ENCODE data around the gene PRKG1.
"Not testable (repeated sequence)": the region's sequence is repeated elsewhere in the genome, so short reads cannot be mapped to it uniquely, and the experiment has no call there.

The PRKG1 gene

DNA sequence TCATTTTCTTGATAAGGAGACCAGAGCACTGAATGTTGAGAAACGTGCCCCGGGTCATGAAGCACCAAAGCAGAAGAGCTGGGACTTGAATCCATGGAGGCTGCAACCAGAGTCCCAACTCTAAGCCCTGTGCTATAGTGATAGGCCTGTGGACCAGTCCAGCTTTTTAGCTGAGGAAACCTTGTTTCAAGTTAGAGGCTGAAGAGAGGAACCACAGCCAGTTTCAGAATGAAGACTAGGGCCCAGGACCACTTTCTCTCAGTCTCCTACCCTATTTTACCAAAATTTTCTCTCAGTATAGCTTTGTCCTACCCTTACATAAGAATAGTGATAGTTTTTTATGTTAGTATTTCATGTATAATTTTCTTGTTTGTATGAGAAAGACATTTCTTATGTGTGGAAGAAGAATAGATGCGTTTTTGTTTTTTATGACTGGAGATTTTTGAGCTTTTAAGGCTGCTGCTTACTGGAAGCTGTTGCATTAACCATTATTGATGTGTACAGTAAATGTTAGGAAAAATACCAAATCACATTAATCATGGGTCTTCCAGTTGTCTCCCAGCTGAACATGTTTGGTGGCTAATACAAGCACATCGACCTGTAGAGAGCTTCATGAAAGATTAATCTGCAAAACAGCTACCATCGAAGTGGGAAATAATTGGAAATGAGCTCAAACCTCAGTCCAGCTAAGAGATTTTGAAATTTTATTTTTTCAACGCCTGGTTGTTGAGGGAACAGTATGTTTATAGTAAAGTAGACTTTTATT, 670.1 kb downstream of the PRKG1 start:
- H3K4me3 ChIP-seq (ENCODE audit: low read depth, low read length), result no peak overlapping the region
- TF ChIP-seq, protein P1, sequence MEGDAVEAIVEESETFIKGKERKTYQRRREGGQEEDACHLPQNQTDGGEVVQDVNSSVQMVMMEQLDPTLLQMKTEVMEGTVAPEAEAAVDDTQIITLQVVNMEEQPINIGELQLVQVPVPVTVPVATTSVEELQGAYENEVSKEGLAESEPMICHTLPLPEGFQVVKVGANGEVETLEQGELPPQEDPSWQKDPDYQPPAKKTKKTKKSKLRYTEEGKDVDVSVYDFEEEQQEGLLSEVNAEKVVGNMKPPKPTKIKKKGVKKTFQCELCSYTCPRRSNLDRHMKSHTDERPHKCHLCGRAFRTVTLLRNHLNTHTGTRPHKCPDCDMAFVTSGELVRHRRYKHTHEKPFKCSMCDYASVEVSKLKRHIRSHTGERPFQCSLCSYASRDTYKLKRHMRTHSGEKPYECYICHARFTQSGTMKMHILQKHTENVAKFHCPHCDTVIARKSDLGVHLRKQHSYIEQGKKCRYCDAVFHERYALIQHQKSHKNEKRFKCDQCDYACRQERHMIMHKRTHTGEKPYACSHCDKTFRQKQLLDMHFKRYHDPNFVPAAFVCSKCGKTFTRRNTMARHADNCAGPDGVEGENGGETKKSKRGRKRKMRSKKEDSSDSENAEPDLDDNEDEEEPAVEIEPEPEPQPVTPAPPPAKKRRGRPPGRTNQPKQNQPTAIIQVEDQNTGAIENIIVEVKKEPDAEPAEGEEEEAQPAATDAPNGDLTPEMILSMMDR (IDR thresholded peaks at IDR 0.05; ENCODE audit: borderline replicate concordance, insufficient read depth, low read depth, low read length), result no peak

DNA sequence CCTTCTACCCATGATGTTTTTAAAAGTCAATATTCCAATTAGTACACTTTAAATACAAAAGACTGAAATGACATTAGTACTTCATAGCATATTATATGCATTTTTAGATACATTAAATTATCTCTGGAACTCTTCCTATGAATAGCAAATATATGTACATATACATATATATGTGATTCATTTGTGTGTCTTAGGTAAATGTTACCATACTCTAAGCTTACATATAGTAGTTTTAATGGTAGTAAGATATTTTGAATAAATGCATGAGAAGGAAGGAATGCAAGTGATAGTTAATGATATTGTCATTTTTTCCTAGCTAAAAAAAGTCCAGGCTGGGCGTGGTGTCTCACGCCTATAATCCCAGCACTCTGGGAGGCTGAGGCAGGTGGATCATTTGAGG, 671.1 kb downstream of the PRKG1 start:
- H3K4me3 ChIP-seq (ENCODE audit: low read depth, low read length), result no peak overlapping the region
- TF ChIP-seq, protein P1 (IDR thresholded peaks at IDR 0.05; ENCODE audit: borderline replicate concordance, insufficient read depth, low read depth, low read length), result no peak

DNA sequence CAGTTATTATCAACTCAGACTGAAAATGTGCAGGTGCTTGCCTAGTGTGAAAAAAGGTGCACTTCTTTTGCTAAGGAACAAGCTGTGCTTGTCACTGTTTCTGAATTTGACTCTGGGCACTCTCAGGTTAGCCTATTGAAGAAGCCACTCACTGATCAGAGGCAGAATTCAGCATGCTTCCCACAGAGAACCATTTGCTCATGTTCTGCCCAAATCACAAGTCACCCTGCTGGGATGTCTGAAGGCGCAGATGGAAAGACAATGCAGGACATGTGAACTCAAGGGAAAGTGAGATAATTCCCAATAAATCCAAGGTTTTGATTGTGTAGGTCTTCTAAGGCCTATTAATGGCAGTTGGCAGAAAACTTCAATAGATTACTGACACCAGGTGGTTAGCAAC, 672.9 kb downstream of the PRKG1 start:
- TF ChIP-seq, protein P1 (IDR thresholded peaks at IDR 0.05; ENCODE audit: borderline replicate concordance, insufficient read depth, low read depth, low read length), result no peak
- no peak overlapping the region for H3K4me3 ChIP-seq (ENCODE audit: low read depth, low read length)

DNA sequence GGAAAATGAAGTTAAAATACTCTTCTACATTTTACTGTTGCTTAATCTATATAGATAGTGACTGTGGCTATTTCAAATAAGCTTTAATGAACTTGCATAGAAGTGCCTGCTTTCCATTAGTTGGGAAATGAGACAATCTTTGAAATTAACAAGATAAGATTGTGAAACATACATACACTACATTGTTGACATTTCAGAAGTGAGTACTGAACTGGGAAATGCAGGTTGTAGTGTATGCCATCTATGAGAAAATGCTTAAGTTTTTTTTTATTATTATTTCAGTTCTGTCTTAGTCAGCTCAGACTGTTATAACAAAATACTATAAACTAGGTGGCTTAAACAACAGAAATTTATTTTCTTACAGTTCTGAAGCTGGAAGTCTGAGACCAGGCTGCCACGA, 674.7 kb downstream of the PRKG1 start:
- TF ChIP-seq, protein P1 (IDR thresholded peaks at IDR 0.05; ENCODE audit: borderline replicate concordance, insufficient read depth, low read depth, low read length), result no peak
- H3K4me3 ChIP-seq (ENCODE audit: low read depth, low read length), result no peak overlapping the region

DNA sequence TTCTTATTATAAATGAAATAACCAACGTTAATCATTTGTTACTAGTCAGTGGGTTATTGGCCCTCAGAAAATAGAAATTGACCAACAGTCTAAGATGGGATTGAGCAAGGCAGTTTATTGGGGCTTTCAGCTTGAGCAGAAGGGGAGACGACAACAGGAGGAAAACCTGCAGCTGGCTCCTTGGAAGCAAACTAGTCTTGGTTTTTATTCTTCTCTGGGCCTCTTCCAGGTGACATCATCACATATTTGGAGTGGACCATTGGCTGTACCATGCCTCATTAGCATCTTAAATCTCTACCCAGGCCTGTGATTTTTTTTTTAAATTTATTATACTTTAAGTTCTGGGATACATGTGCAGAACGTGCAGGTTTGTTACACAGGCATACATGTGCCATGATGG, 684.1 kb downstream of the PRKG1 start:
- TF ChIP-seq, protein P1 (IDR thresholded peaks at IDR 0.05; ENCODE audit: borderline replicate concordance, insufficient read depth, low read depth, low read length), result no peak
- no peak overlapping the region for H3K4me3 ChIP-seq (ENCODE audit: low read depth, low read length)

DNA sequence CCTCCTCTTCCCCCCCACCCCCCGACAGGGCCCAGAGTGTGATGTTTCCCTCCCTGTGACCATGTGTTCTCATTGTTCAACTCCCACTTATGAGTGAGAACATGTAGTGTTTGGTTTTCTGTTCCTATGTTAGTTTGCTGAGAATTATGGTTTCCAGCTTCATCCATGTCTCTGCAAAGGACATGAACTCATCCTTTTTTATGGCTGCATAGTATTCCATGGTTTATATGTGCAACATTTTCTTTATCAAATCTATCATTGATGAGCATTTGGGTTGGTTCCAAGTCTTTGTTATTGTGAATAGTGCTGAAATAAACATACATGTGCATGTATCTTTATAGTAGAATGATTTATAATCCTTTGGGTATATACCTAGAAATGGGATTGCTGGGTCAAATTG, 684.6 kb downstream of the PRKG1 start:
- not testable (repeated sequence) for H3K4me3 ChIP-seq (ENCODE audit: low read depth, low read length)

DNA sequence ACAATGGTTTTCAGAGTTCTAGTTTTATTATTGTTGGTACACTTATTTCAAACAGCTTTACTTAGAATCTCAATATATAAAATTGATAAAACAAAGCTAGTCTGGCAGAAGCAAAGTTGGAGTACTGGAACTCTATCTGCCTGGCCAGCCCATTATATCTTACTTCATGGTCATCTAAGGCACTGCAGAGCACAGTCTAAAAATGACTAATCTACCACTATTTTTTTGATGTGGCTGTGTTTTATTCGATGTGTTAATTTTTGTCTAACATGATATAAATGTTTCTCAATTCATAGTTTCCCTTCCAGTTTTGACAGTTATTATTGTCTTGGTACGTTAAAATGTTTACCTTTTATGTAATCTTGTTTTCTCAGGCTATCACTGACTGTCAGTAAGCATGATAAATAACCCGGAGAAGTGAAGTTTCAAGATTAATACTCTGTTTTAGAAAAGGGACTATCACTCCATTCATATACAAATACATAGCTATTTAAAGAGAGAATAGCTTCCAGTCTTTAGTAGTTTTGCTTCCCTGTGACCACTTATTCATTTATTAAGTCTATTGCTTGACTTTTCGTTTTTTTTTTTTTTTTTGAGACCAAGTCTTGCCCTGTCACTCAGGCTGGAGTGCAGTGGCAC, 685.7 kb downstream of the PRKG1 start:
- TF ChIP-seq, protein P1 (IDR thresholded peaks at IDR 0.05; ENCODE audit: borderline replicate concordance, insufficient read depth, low read depth, low read length), result no peak
- H3K4me3 ChIP-seq (ENCODE audit: low read depth, low read length), result no peak overlapping the region
